HG02884 (cell line): ENCODE data around the gene FIGNL2.
"Not testable (repeated sequence)": the region's sequence is repeated elsewhere in the genome, so short reads cannot be mapped to it uniquely, and the experiment has no call there.

ENCODE experiments used
- ATAC-seq: cut with Tn5 transposase; IDR thresholded peaks from one replicate; pipeline ENCODE4 v1.9.1; 2021; ENCODE audit warnings: mild to moderate bottlenecking, moderate library complexity; ENCODE audit not compliant: unreplicated experiment

FIGNL2 gene, protein sequence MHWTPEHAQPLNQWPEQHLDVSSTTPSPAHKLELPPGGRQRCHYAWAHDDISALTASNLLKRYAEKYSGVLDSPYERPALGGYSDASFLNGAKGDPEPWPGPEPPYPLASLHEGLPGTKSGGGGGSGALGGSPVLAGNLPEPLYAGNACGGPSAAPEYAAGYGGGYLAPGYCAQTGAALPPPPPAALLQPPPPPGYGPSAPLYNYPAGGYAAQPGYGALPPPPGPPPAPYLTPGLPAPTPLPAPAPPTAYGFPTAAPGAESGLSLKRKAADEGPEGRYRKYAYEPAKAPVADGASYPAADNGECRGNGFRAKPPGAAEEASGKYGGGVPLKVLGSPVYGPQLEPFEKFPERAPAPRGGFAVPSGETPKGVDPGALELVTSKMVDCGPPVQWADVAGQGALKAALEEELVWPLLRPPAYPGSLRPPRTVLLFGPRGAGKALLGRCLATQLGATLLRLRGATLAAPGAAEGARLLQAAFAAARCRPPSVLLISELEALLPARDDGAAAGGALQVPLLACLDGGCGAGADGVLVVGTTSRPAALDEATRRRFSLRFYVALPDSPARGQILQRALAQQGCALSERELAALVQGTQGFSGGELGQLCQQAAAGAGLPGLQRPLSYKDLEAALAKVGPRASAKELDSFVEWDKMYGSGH

DNA sequence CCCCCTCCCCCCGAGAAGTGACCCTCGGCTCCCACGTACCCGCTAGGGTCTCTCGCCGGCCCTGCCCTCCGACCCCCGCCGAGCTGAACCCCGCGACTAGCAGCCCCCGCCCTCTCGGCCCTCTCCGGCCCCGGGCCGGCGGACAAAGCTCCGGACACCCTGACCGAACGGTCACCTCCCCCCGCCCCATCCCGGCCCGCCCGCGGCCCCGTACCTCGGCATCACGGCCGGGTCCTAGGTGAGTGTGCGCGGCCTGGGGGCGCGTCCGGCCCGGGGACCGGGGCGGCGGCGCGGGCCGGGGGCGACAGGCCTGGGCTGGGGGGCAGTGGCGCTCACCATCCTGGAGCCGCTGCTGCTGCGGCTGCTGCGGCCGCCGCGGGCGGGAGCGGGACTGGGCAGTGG is at the start of gene FIGNL2:
Gene FIGNL2 (minus strand): TSS at position 393 of the 402 bp plus-strand sequence. CDS start 26,305 bp downstream, outside the sequence.
- no peak for ATAC-seq

DNA sequence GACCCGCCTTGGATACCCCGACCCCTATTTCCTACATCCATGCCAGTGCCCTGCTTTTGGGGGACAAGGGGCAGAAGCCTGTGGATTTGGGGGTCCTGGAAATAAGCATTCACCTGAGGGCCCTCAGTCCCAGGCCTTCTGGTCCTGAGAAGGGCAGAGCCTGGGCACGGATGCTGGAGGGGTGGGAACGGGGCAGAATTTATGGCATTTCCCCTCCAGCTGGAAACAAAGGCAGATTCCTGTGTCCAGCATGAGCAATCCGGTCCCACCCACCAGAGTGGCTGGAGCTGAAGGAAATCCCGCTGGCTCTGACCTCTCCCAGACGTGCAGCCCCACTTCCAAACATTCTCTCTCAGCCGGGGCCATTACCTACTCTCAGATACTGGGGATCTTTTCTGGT is 48.7 kb upstream of the FIGNL2 start:
- no peak for ATAC-seq

DNA sequence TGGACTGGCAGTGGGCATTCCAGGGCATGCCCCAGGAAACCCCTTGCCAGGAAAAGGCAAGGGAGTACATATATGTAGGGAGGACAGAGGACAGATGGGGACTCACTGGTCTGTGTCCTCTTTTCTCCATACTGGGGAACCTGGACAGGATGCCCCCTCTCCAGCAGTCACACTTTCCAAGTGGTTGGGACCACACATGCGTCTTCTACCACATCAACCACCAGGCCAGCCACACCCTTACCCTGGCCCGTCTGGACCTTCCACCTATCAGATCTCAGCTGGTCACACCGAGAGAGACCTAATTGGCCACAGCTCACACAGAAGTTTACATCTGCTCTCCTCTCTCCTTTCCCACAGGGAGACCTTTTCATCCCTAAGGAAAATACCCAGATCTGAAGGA is 47.7 kb upstream of the FIGNL2 start:
- ATAC-seq = no peak

DNA sequence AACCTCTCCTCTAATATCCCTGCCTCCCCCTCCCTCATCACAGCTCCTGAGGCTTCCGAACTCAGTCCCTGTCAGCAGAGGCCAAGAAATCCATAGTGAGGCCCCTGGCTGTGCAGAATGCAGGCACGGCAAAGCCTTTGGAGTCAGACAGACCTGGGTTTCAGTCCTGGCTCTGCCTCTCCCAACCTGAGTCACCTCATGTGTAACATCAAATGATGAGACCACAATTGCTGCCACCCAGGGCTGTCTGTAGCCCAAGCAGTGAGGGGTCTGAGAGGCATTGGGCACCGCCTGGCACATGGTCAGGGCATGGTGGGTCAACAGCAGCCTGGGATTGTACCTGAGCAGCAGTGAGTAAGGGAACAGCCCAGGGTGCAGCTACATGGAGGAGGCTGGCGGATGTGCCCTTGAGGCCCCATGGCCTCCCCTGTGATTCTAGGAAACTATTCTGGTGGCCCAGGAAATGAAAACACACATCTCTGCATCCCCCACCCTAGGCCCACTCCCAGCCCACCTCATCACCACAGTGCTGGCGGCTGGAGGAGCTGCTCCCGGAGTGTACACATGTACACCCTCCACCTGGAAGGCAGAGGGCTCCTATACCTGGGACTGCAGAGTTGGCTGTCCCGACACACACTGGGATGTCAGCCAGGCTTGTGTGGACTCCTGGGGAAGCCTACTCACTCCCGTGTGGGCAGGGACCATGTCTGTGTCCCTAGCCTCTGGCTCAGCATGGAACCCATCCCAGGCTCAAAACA is 47.0 kb upstream of the FIGNL2 start:
- no peak for ATAC-seq

DNA sequence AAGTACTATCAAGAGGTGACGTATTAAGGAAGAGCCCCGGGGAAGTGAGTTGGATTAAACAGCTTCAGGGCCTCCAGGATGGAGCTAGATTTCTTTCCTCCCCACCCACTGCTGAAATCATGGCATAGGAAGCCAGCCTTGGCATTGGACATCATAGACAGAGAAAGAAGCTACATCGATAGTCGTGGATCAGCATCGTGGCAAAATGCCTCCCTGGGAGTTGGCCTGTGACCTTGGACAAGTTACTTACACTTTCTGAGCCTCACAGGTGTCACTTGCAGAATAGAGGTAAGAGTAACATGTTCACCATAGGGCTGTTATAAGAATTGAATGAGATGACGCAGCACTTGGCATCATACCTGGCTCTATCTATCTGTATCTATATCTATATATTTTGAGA is 45.3 kb upstream of the FIGNL2 start:
- no peak for ATAC-seq

DNA sequence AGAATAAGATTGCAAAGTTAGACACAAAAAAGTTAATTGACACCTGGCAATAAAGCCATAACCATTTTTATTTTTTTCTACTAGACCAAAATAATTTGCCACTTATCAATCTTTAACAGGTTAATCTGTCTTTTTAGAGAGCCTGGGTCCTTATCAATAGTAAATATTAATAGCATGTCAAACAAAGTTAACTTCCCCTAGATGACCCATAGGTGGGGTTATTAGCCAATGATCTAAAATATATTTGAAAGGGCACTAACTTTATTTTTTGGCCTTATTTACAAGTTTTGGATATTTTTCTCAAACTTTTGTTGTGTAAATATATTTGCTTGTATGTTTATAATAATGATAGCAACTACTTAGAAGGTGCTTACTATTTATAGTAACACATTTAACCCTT is 43.3 kb upstream of the FIGNL2 start:
- no peak for ATAC-seq

DNA sequence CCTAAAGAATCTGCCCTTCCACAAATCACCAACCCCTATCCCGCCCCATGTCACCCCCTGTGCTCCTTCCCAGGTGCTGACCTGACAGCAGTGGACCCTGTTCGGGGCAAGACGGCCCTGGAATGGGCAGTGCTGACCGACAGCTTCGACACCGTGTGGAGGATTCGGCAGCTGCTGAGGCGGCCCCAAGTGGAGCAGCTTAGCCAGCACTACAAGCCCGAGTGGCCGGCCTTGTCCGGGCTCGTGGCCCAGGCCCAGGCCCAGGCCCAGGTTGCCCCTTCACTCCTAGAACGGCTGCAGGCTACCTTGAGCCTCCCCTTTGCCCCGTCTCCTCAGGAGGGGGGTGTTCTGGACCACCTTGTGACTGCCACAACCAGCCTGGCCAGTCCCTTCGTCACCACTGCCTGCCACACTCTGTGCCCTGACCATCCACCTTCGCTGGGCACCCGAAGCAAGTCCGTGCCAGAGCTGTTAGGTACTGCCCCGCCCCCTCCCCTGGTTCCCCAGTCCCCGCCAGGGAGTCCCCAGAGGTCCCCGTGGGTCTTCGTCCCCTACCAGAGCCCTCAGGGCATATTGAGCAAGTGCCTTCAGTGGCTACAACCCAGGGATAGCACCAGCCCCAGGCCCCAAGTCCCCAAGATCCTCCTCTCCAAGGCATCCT is 42.1 kb upstream of the FIGNL2 start:
- no peak for ATAC-seq

DNA sequence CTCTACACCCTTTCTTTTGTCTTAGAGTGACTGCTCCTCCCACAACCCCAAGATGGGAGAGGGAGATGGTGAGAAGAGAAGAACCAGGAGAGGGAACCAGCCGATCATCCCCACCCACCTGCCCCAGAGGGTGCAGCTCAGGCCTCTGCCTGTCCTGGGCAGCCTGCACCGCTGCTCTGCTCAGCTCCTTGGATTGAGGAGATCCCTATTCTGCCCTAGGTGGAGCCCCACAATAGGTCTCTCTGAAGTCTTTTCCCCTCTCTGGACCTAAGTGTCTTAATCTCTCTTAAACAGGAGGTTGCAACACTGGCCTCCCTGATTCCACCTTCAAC is 41.6 kb upstream of the FIGNL2 start:
- ATAC-seq = no peak

DNA sequence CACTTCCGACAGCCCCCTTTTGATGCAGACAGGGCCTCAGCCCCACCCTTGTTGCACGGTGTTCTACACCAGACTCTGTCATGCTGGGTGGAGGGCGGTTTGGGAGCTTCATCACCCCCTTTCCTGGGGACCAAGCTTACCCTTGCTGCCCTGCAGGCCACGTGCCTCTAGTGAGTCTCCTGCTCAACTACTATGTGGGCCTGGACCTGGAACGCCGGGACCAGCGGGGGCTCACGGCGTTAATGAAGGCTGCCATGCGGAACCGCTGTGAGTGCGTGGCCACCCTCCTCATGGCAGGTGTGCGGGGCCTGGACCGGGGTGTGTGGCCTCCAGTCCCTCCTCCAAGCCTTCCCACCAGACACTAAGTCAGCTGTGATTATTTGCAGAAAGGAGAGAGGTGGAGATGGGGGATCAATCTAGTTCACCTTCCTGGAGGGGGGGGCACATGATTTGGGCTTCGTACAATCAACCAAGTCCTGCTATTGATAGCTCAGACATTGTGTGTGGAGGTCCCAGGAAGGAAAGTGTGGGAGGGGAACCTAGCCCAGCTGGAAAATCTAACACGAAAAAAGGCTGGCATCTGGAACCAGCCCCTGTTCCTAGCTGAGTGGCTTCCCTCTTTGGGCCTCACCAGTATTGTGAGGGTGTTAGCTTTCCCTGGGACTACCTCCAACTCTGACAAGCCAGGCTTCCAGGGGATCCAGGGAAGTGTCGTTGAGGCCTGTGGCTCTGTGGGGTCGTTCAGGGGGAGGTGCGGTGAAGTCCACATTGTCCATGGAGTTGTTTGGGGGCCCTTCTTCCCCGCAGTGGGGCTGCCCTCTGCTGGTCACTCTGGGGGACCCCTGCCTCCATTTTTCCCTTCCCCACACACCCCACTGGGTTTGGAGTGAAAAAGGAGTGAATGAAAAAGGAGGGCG is 41.0 kb upstream of the FIGNL2 start:
- no peak for ATAC-seq

DNA sequence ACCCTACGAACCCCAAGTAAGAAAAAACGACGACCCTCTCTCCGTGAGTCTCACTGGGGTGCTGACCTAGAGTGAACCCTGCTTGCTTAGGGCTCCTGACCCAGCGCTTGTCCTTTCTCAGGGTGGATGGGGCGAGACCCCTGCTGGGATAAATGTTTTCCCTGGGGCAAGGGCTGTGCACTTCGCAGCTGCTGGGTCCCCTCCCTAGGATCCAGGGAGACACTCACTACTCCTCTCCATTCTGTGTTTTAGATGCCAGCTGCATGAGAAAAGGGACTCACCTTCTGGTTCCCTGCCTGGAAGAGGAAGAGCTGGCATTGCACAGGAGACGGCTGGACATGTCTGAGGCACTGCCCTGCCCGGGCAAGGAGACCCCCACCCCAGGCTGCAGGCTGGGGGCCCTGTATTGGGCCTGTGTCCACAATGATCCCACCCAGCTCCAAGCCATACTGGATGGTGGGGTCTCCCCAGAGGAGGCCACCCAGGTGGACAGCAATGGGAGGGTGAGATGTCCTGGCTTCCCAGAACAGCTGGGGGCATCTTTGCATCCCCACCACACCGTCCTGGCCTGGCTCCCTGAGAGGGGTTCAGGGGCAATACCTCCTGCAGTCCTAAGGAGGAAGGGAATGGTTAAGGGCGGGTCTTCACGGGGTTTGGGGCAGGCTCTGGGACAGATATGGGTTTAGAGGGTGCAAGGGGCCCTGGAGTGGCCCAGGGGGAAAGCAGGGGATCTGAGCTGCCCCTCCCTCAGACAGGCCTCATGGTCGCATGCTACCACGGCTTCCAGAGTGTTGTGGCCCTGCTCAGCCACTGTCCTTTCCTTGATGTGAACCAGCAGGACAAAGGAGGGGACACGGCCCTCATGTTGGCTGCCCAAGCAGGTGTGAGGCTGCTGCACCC is 40.0 kb upstream of the FIGNL2 start:
- no peak for ATAC-seq

DNA sequence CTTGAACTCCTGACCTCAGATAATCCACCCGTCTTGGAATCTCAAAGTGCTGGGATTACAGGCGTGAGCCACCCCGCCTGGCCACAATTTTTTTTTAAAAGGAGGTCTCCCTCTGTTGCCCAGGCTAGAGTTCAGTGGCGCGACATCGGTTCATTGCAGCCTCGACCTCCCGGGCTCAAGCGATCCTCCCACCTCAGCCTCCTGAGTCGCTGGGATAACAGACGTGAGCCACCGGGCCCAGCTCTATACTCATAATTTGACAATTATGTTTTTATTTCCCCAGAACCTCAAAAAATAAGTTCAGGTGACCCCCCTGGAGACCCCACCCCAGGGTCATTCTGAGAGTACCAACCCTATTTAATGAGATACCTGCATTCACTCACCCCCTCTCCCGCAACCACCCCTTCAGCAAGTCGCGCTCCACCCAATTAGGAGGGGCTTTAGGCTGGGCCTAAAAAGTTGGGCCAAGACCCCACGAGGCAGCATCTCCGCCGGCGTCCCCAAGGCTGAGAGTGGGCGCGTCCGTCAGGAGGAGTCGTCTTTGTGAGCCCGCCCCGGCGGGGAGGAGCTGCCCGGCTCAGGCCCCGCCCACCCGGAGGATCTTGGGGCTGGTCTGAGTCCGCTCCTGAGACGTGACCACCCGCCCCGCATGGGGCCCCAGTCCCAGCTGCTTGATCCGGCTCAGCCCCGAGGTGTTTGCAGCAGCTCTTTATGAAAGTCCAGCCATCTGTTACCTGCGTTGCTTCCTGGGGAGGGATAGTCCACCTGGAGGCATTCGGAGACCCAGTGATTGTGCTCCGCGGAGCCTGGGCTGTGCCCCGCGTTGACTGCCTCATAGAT is 39.2 kb upstream of the FIGNL2 start, which contains the start of gene ANKRD33:
Gene ANKRD33 (plus strand): TSS at position 628 of the 840 bp plus-strand sequence. CDS start 84 bp downstream, at position 712.
- ATAC-seq = no peak

DNA sequence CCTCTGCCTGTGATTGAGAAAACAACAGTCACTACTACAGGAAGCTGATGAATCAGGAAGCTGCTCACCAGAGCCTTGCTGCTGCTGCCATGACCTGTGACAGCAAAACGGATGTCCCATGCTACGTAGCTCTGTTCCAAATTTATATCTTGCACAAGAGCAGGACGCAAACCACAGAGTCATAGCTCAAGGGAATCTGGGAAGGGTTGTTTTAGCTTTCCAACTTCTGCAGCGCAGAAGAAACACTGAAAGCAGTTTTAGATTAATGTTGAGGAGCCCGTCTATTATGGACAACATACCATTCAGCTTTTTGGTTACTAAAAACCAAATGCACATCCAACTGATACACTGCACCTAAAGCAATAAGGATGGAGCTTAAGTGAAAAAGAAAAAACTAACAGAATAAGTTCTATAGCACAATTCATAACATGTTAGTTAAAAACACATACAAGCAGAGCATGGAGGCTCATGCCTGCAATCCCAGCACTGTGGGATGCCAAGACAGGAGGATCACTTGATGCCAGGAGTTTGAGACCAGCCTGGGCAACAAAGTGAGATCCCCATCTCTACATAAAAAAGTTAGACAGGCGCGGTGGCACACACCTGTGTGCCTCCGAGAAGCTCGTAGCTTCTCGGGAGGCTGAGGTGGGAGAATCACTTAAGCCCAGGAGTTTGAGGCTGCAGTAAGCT is 37.6 kb upstream of the FIGNL2 start:
- no peak for ATAC-seq

DNA sequence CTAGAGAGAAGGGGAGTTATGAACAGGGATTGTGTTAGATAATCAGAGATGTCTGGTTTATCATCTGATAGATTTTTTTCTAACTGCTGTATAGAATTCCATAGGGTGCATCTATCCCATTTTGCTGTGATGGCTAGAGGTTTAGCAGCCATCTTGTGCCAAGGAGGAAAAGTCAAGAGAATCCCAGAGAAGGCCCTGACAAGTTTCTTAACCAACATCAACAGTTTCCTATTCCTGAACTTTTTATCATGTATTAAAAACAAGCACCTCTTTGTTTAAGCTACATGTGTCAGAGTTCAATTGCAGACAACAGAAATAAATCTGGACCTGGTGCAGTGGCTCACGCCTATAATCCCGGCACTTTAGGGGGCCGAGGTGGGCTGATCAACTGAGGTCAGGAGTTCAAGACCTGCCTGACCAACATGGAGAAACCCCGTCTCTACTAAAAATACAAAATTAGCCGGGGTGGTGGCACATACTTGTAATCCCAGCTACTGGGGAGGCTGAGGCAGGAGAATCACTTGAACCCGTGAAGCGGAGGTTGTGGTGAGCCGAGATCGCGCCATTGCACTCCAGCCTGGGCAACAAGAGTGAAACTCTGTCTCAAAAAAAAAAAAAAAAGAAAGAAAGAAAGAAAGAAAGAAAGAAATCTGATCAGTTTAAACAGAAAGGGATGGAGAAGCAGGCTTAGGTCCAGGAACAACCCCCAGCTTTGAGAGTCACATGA is 36.9 kb upstream of the FIGNL2 start:
- not testable (repeated sequence) for ATAC-seq

DNA sequence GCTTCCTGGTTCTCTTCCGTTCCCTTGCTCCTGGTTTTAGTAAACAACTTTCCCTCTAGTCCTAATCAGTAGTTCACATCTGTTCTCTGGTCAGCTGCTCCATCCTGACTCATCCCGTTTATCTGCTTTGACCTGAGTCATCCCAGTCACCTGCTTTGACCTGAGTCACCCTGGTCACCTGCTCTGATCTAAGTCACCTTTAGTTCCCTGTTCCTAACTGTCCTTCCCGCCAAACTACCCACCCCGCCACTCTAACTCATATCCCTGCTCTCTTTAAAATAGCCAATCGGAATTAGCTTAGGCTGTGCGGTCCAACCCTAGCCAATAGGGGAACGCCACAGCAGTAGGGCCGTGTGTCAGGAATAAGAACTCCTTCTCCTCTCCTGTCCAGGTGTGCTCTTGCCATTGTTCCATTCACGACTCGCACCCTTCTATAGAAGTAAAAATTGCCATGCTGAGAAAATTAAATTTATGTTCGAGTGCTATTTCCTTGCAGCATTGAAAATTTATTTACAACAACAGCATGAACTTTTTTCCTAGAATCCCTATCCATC is 36.2 kb upstream of the FIGNL2 start:
- ATAC-seq = no peak

DNA sequence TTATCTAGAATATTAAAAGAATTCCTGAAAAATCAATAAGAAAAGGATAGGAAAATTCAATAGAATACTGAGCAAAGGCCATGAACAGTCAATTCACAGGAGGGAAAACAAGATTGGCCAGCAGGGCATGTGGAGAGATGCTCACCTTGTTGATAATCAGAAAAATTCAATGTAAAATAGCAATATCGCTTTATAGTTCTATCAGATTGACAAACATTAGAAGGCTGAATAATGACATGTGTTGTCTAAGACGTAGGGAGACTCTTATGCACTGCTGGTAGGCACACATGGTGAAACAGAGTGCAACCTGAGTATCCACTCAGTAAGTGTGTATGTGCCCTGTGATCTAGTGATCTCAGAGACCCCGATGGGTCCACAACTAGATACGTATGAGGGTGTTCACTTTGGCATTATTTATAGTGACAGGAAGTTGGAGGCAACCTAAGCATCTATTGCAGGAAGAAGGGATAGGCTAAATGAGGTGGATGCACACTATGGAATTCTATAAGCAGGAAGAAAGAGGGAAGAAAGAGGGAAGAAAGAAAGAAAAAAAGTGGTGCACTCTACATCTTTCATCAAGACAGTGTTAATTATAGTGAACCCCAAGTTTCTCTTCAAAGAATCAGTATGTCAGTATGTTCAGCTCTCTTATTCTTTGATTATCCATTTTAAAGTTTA is 35.6 kb upstream of the FIGNL2 start:
- ATAC-seq = no peak

DNA sequence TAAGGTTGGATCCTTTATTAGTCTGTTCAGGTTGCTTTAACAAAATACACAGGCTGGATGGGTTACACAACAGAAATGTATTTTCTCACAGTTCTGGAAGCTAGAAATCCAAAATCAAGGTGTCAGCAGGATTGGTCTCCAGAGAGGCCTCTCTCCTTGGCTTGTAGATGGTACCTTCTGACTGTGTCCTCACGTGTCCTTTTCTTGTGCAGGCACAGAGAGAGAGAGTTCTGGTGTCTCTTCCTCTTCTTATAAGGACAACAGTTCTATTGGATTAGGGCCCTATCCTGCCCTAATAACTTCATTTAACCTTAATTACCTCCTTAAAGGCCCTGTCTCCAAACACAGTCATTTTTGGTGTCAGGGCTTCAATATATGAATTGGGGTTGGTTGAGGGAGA is 34.8 kb upstream of the FIGNL2 start:
- ATAC-seq = no peak
